ENCODE measurements around the gene NOBOX.
"Not testable (repeated sequence)": the region's sequence is repeated elsewhere in the genome, so short reads cannot be mapped to it uniquely, and the experiment has no call there.

NOBOX gene

GRCh38 chr7:144367250-144367649 is 36.2 kb downstream of the NOBOX start:
- H3K27ac Mint-ChIP-seq, H3K4me3 Mint-ChIP-seq, H3K9me3 Mint-ChIP-seq, H3K27me3 Mint-ChIP-seq, H3K36me3 Mint-ChIP-seq, H3K4me1 Mint-ChIP-seq: not testable (repeated sequence)

GRCh38 chr7:144365523-144365922 is 38.0 kb downstream of the NOBOX start:
- not testable (repeated sequence) for H3K27me3 Mint-ChIP-seq, H3K4me3 Mint-ChIP-seq, H3K4me1 Mint-ChIP-seq, H3K36me3 Mint-ChIP-seq, H3K27ac Mint-ChIP-seq, H3K9me3 Mint-ChIP-seq

- H3K9me3 Mint-ChIP-seq, H3K27me3 Mint-ChIP-seq, H3K27ac Mint-ChIP-seq, H3K36me3 Mint-ChIP-seq, H3K4me3 Mint-ChIP-seq, H3K4me1 Mint-ChIP-seq: not testable (repeated sequence)
These were observed 41.4 kb downstream of the NOBOX start for GRCh38 chr7:144362061-144362460.

GRCh38 chr7:144356860-144357259 is 46.6 kb downstream of the NOBOX start:
- H3K9me3 Mint-ChIP-seq, H3K27me3 Mint-ChIP-seq, H3K4me1 Mint-ChIP-seq, H3K27ac Mint-ChIP-seq, H3K36me3 Mint-ChIP-seq, H3K4me3 Mint-ChIP-seq: not testable (repeated sequence)

- H3K9me3 Mint-ChIP-seq, H3K27ac Mint-ChIP-seq, H3K27me3 Mint-ChIP-seq, H3K4me1 Mint-ChIP-seq, H3K36me3 Mint-ChIP-seq, H3K4me3 Mint-ChIP-seq: not testable (repeated sequence)
These were observed 47.3 kb downstream of the NOBOX start for GRCh38 chr7:144356185-144356584.

- peak within 1 kb of the TSS; percentile 77 for H3K27ac Mint-ChIP-seq
- H3K9me3 Mint-ChIP-seq, H3K36me3 Mint-ChIP-seq, H3K27me3 Mint-ChIP-seq: not testable (repeated sequence)
- peak within 1 kb of the TSS; percentile 82 for H3K4me3 Mint-ChIP-seq
- peaks cover 11% of the 10 kb centered on the region for H3K4me1 Mint-ChIP-seq
These were observed 48.2 kb downstream of the NOBOX start, which contains the start of gene ARHGEF5 for GRCh38 chr7:144355176-144355822. ARHGEF5 (plus strand) TSS chr7:144355402; CDS start chr7:144362670, 7,268 bp downstream.

- H3K27ac Mint-ChIP-seq, H3K27me3 Mint-ChIP-seq, H3K36me3 Mint-ChIP-seq, H3K9me3 Mint-ChIP-seq, H3K4me3 Mint-ChIP-seq: not testable (repeated sequence)
- peaks cover 11% of the 10 kb centered on the region for H3K4me1 Mint-ChIP-seq
These were observed 51.8 kb downstream of the NOBOX start for GRCh38 chr7:144351667-144352066.

GRCh38 chr7:144348625-144349024 is 54.9 kb downstream of the NOBOX start:
- H3K9me3 Mint-ChIP-seq, H3K27me3 Mint-ChIP-seq, H3K27ac Mint-ChIP-seq, H3K4me3 Mint-ChIP-seq, H3K36me3 Mint-ChIP-seq, H3K4me1 Mint-ChIP-seq: not testable (repeated sequence)

Data from activated naive CD4-positive, alpha-beta T cell treated with anti-CD3 and anti-CD28 coated beads, Interleukin-2, amount 50 U/mL, for 24 hours (primary cell).